ENCODE results near the gene ELANE. TPM values are rescaled to one million over a fixed set of nuclear protein-coding genes. Genes with fewer than 3 reads are reported as not detected.

The ELANE gene
- total RNA-seq, 2 experiments from 2014 or later: not detected

- H3K79me2 ChIP-seq (ENCODE audit: insufficient read depth, low read depth, low read length): no peaks in the 10 kb centered on the region
Measured at GRCh38 chr19:882871-883497, 30.9 kb downstream of the ELANE start.

GRCh38 chr19:883661-884211 lies 31.6 kb downstream of the ELANE start:
- H3K4me3 ChIP-seq (ENCODE audit: low read depth, low read length, poor library complexity, severe bottlenecking): no peak overlapping the region
- ChIA-PET CTCF (ENCODE audit: unreplicated experiment) (no interaction called here), POLR2A (no interaction called here)
- DNase-seq (ENCODE audit: low spot score): no peak
- no peak overlapping the region for H3K4me2 ChIP-seq (ENCODE audit: low read length)
- H3K9me2 ChIP-seq (ENCODE audit: insufficient read depth, low read length): no peaks in the 10 kb centered on the region
- no peaks in the 10 kb centered on the region for H4K20me1 ChIP-seq (ENCODE audit: insufficient read depth, low read length)
- H3K4me1 ChIP-seq (ENCODE audit: insufficient read depth, low read length, poor library complexity, severe bottlenecking): no peaks in the 10 kb centered on the region
- H3K9me3 ChIP-seq (ENCODE audit: low read length): no peaks in the 10 kb centered on the region
- no TSS peak for BruUV-seq (replicated peaks)
- no peak overlapping the region for H3K27ac ChIP-seq (ENCODE audit: low read depth, low read length, poor library complexity, severe bottlenecking)
- H3K79me2 ChIP-seq (ENCODE audit: insufficient read depth, low read depth, low read length): no peaks in the 10 kb centered on the region
- H2AFZ ChIP-seq (ENCODE audit: low read length): no peak overlapping the region
- TF ChIP-seq CTCF (conservative IDR thresholded peaks at IDR 0.05; ENCODE audit: low read length) (no peak), EZH2phosphoT487 (IDR thresholded peaks at IDR 0.05; ENCODE audit: borderline replicate concordance, low read depth, low read length) (no peak)
- peaks cover 52% of the 10 kb centered on the region for H3K36me3 ChIP-seq (ENCODE audit: insufficient read depth, low read length)
- intact Hi-C loops (cut with micrococcal nuclease; ENCODE audit: unreplicated experiment): no loop called here

More at GRCh38 chr19:882871-883497, 30.9 kb downstream of the ELANE start:
- no peaks in the 10 kb centered on the region for H3K9me2 ChIP-seq (ENCODE audit: insufficient read depth, low read length)
- TF ChIP-seq EZH2phosphoT487 (IDR thresholded peaks at IDR 0.05; ENCODE audit: borderline replicate concordance, low read depth, low read length): no peak
- no peak for TF ChIP-seq CTCF (conservative IDR thresholded peaks at IDR 0.05; ENCODE audit: low read length)
- no peak overlapping the region for H3K4me2 ChIP-seq (ENCODE audit: low read length)
- no peak overlapping the region for H3K27ac ChIP-seq (ENCODE audit: low read depth, low read length, poor library complexity, severe bottlenecking)
- no peak overlapping the region for H2AFZ ChIP-seq (ENCODE audit: low read length)
- H3K36me3 ChIP-seq (ENCODE audit: insufficient read depth, low read length): peaks cover 47% of the 10 kb centered on the region
- H3K4me1 ChIP-seq (ENCODE audit: insufficient read depth, low read length, poor library complexity, severe bottlenecking): no peaks in the 10 kb centered on the region
- H4K20me1 ChIP-seq (ENCODE audit: insufficient read depth, low read length): no peaks in the 10 kb centered on the region
- intact Hi-C loops (cut with micrococcal nuclease; ENCODE audit: unreplicated experiment): no loop called here
- DNase-seq (ENCODE audit: low spot score): no peak
- BruUV-seq (replicated peaks): no TSS peak
- H3K9me3 ChIP-seq (ENCODE audit: low read length): no peaks in the 10 kb centered on the region
- ChIA-PET POLR2A (no interaction called here), CTCF (ENCODE audit: unreplicated experiment) (interaction anchor here (0.5 kb wide), 1 partner anchor 279 kb away, joined by 3 read pairs; no protein-coding TSS in a partner anchor)
- H3K4me3 ChIP-seq (ENCODE audit: low read depth, low read length, poor library complexity, severe bottlenecking): no peak overlapping the region

Data from OCI-LY7 (cell line).